Measurements from ENCODE around the gene DCP2. TPM values are rescaled to one million over a fixed set of nuclear protein-coding genes. Genes with fewer than 3 reads are reported as not detected.
"Not testable (repeated sequence)": the region's sequence is repeated elsewhere in the genome, so short reads cannot be mapped to it uniquely, and the experiment has no call there.

DCP2 gene
- 19.2 TPM for total RNA-seq
- long read RNA-seq, full-length matches to known transcripts = 10 of 14 reads
- long read RNA-seq, partial matches to known transcripts = 4 of 14 reads
- long read RNA-seq, other reads (novel, unspliced or antisense) = 0 of 14 reads

DNA sequence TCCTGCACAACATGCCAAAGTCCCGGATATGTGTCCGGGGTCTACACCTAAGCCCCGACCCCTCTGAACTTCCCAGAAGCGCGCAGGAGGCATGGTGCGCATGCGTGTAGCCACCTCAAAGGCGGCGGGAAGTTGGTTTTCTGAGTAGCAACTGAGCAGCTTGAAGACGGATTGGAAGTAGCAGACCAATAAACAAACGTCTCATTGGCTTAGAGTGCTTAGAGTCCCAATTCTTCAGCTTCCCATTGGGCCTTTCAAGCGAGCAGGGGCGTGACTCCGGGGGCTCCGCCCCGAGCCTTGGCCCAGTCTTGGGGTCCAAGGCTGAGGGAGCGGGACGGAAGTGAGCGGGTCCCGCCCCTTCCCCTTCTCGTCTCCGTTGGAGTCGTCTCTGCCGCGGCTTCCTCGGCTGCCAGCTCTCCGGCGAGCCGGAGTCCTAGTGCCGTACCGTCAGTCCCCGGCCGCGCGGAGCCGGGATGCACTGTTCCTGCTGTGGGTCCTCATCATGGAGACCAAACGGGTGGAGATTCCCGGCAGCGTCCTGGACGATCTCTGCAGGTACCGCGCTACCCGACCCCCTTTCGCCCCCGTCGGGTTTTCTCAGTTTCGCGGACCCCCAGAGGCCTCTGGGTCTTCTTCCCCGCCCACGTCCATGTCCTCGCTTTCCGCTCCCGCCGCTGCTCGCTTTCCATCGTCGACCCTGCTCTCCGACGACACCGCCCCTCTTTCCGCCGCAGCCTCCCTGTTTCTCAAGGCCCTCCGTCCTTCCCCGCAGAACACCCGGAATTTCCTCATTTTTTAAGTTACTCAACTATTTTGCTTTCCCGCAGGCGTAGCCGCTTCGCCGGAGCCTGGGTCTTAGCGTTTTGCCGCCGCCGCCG is at the start of gene DCP2:
DCP2 (plus strand) TSS at position 367 of the 878 bp plus-strand sequence; CDS start at position 503, 136 bp downstream.
- DNase-seq (peak; percentile 97), ATAC-seq (ENCODE audit: poor library complexity) (peak; percentile 98)
- intact Hi-C loops (cut with DNase I) = loop anchor here (5.0 kb wide), 1 partner anchor 114 kb away; the partner anchor contains the start of gene SRP19

DNA sequence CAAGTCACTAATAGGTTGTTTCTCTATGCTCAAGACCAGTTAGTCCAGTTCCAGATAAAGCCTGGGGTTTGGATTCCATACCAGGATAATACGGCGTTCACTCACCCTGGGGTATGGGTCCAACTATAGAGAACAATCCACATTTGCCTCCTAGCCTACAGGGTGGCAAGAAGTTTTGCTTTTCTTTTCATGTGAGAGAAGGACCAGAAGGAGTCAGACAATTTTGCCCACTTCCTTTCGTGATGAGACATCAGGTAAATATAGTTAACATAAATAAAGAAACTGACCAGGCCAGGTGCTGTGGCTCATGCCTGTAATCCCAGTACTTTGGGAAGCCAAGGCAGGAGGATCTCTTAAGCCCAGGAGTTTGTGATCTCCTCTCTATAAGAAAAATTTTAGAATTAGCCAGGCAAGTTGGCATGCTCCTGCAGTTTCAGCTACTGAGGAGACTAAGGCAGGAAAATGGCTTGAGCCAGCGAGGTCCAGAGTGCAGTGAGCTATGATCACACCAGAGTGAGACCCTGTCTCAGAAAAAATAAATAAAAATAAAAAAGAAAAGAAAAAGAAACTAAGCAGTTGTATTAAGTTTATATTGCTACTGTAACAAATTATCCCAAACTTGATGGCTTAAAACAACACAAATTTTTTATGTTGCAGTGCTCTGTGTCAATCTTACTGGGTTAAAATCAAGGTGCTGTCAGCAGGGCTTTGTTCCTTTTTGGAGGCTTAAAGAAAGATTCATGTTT is 47.1 kb upstream of the DCP2 start:
- no peak for DNase-seq
- no peak for ATAC-seq (ENCODE audit: poor library complexity)
- intact Hi-C loops (cut with DNase I) = no loop called here

DNA sequence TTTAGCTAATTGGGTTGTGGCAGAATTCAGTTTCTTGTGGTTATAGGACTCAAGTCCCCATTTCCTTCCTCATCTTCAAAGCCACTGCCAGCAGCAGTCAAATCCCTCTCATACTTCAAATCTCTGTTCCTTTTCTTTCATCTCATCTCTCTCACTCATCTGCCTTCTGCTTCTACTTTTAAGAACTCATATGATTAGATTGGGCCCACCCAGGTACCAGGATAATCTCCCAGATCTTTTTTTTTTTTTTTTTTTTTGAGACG is 46.6 kb upstream of the DCP2 start:
- intact Hi-C loops (cut with DNase I) = no loop called here
- DNase-seq = no peak
- peak; percentile 27 for ATAC-seq (ENCODE audit: poor library complexity)

DNA sequence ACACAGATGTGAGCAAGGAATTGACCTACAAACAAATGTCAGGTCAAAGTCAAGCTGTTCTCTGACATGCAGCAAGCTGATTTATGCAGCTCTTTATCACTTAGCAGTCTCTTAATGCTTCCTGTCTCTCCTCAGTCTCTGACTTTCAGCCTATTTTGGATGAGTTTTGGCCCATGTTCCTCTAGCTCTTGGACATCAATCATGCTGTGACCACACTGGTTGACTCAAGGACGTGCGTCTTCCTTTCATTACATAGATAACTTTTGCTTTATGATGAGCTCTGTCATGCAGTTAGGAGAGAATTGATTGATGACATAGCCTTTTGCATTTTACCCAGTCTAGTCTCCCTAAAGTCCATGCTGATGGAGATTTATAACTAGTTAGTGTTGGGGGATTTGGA is 45.1 kb upstream of the DCP2 start:
- ATAC-seq (ENCODE audit: poor library complexity) = peak; percentile 63
- intact Hi-C loops (cut with DNase I) = no loop called here

DNA sequence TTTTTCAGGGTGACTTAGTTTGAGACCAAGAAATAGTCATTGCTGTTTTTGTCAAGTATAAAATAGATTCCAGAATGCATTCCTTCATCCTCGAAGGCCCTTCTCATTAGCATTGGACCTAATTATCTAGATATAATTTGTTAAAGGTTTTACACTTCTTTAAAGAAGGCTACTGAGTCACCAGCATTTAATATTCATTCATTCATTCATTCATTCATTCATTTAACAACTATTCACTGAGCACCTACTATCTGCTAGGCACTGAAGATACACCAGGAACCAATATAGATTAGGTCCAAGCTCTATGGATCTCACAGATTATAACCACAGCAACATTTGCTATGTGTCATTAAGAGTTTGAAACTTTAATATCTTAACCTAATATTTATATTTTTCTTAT is 43.5 kb upstream of the DCP2 start:
- no peak for ATAC-seq (ENCODE audit: poor library complexity)
- intact Hi-C loops (cut with DNase I) = no loop called here
- no peak for DNase-seq

More for the DNA sequence above, 45.1 kb upstream of the DCP2 start:
- DNase-seq = no peak

DNA sequence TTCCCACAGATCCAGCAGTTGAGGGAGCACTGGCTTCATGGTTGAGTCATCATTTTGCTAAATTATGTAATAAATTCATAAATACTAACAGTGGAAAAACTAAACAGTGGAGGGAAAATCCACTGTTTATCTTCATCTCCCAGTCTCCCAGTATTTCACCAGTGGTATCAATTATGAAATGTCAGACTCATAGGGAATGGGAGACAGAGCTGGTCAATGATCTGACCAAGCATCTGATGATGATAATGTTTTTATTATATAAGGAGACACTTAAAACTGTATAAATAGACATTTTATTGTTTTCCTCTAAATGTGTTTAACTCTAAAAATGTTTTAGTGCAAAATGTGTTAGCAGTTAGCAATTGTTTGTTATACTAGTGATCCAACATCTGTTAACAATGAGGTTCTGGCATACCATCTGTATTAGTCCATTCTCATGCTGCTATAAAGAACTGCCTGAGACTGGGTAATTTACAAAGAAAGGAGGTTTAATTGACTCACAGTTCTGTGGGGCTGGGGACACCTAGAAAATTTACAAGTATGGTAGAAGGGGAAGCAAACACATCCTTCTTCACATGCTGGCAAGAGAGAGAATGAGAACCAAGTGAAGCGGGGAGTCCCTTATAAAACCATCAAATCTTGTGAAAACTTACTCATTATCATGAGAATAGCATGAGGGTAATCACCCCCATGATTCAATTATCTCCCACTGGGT is 42.8 kb upstream of the DCP2 start:
- ATAC-seq (ENCODE audit: poor library complexity) = no peak
- intact Hi-C loops (cut with DNase I) = no loop called here
- no peak for DNase-seq

DNA sequence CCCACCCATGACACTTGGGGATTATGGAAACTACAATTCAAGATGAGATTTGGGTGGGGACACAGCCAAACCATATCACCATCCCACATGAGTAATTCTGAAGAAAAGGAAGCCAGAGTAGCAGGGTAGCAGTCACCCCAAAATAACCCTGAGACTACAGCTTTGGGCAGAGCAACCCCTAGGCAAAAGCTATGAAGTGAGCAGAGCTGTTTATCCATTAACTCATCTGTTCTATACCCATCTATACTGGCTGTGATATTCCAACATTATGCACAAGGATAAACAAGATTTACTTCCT is 42.3 kb upstream of the DCP2 start:
- intact Hi-C loops (cut with DNase I) = no loop called here
- ATAC-seq (ENCODE audit: poor library complexity) = no peak
- no peak for DNase-seq

DNA sequence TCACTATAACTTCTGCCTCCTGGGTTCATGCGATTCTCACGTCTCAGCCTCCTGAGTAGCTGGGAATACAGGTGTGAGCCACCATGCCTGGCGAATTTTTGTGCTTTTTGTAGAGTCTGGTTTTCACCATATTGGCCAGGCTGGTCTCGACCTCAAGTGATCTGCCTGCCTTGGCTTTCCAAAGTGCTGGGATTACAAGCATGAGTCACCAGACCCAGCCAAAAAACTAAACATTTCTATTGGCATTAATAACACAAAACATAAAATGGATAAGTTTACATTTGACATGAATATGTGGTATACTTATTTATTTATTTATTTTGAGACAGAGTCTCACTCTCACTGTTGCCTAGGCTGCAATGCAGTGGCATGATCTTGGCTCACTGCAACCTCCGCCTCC is 40.9 kb upstream of the DCP2 start:
- ATAC-seq (ENCODE audit: poor library complexity) (no peak), DNase-seq (no peak)
- intact Hi-C loops (cut with DNase I) = no loop called here

DNA sequence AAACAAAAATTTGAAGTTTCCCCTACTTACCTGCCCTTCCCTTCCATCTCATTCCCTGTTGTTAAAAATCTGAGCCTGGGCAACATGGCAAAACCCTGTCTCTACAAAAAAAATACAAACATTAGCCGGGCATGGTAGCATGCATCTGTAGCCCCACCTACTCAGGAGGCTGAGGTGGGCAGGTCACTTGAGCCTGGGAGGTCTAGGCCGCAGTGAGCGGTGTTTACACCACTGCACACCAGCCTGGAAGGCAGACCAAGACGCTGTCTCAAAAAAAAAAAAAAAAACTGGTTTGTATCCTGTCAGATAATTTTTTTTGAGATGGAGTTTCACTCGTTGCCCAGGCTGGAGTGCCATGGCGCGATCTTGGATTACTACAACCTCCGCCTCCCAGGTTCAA is 38.3 kb upstream of the DCP2 start:
- intact Hi-C loops (cut with DNase I) = no loop called here
- ATAC-seq (ENCODE audit: poor library complexity) (no peak), DNase-seq (no peak)

DNA sequence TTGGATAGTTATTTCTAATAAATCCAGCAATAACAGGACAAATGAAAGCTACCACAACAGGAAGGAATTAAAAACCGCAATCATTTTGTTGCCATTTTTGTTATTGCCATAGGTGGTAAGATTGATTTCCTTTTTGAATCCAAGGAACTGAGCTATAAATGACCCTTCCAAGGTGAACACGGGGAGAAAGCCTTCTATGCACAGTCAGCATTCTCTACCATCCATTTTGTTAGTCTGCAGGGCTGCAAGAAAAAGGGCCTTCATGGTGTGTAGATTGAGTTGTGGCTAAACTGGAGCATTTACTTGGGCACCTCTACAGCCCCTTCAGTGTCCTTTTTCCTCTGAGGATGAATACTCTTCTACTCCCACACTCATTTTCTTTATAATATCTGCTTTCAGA is 35.9 kb upstream of the DCP2 start:
- ATAC-seq (ENCODE audit: poor library complexity) (no peak), DNase-seq (no peak)
- intact Hi-C loops (cut with DNase I) = no loop called here

DNA sequence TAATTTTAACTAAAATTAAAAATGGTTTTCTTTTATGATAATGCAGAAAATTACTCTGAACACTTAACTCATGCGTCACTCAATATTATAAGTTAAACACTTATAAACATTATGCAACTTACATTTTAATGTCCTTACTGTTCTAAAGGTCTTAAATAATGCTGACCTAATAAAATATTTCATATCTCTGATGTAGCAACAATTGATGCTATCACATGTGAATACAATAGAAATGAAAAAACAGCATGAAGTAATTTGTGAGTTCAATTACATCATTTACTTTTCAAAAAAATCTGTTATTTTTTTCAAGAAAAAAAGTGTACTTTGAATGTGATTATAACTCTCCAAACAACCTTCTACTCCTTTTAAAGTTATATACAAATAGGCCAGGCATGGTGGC is 28.1 kb upstream of the DCP2 start:
- intact Hi-C loops (cut with DNase I) = no loop called here
- ATAC-seq (ENCODE audit: poor library complexity) (no peak), DNase-seq (no peak)

DNA sequence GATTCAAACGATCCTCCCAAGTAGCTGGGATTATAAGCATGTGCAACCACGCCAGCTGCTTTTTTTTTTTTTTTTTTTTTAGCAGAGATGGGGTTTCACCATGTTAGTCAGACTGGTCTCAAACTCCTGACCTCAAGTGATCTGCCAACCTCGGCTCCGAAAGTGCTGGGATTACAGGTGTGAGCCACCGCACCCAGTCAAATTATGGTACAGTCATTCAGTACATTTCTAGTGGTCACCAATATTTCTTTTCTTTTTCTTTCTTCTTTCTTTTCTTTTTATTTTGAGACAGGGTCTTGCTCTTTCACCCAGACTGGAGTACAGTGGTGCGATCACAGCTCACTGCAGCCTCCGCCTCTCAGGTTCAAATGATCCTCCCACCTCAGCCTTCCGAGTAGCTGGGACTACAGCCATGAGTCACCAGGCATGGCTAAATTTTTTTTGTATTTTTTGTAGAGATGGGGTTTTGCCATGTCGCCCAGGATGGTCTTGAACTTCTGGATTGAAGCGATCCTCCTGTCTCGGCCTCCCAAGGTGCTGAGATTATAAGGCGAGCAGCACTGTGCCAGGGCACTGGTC is 25.4 kb upstream of the DCP2 start:
- ATAC-seq (ENCODE audit: poor library complexity) = no peak
- intact Hi-C loops (cut with DNase I) = no loop called here
- DNase-seq = no peak

DNA sequence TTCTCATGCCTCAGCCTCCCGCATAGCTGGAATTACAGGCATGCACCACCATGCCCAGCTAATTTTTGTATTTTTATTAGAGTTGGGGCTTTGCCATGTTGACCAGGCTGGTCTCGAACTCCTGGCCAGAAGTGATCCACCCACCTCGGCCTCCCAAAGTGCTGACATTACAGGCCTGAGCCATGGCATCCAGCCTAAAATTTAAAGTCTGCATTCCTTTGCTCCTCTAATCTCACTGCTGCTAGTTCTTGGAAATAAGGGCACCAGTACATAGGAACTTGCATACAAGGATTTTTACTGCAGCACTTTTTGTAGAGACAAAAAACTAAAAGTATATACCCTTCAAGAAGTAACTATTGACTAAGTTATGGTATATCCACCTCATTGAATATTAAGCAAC is 20.0 kb upstream of the DCP2 start:
- no peak for DNase-seq
- intact Hi-C loops (cut with DNase I) = no loop called here
- no peak for ATAC-seq (ENCODE audit: poor library complexity)

DNA sequence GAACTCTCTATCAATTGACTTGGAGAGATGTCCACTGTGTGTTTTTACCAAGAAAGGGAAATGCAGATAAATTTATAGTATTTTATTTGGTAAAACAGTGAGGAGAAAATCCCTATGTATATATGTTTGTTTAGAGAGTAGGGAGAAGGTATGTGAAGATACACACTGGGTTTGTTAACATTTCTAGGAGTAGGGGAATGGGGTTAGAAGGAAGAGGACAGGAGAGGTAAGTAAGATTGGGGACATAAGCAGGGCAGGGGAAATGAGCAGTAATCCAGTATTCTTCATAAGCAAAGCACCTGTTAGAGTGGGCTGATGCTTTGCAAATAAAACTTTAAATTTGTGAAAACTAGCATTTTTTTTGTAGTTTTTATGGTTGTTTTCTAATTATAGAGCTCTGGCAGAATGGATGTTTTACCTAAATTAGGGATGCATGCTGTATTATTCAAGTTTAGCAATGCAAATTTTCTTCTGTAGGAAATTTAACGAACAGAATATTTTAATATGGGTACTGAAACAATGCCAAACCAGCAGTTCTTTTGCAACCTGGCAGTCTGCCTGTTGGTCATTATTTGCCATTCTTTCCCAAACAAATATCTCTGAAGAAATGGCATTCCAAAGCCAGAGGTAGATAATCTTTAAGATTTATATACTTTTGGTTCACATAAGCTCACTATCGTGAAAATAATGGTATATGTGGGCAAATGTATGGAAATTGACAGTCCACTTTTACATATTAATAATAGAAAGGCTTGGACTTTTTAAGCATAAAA is 19.4 kb upstream of the DCP2 start:
- intact Hi-C loops (cut with DNase I) = no loop called here
- no peak for ATAC-seq (ENCODE audit: poor library complexity)
- DNase-seq = no peak

DNA sequence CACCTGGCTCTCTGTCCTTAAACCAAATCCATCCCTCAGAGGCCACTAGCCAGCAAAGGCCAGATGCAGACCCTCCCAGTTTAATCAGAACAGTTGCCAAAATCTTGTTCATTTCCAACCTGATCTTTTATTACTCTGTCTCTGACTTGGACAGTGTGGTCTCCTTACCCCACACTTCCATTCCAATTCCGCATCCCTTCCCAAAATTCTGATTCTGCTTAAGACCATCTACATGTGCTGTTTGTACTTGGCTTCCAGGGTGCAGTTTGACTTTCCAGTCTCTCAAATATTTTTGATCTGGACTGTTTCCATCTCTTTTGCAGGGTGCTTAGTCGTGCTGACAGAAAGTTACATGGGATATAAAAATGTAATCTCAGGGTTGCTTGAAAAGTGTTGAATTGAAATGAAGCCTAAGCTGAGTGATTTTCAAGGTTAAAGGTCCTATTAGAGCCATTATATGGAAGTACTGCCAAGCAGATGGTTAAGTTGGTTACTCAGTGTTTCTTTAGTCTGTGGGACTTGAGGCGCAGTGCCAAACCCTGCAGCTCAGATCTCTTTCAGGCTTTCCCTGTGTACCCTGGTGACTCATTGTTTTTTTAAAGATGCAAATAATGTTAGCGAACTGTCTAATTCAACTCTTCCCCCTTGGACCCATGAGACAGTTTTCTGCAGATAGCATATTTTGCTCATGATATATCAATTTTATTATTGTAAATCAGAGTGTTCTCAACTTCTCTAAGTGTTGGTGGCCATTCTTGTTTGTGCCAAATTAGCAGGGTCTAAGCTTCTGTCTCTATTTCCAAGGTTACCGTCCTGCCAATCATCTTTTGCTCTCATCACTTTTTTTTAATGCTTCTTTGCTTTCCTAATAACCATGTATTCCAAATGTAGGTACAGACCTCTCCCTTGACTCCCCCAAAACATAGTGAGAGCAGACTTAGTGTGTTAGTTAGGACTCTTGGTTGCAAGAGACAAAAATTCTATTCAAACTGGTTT is 18.2 kb upstream of the DCP2 start:
- DNase-seq = peak; percentile 83
- peak; percentile 92 for ATAC-seq (ENCODE audit: poor library complexity)

DNA sequence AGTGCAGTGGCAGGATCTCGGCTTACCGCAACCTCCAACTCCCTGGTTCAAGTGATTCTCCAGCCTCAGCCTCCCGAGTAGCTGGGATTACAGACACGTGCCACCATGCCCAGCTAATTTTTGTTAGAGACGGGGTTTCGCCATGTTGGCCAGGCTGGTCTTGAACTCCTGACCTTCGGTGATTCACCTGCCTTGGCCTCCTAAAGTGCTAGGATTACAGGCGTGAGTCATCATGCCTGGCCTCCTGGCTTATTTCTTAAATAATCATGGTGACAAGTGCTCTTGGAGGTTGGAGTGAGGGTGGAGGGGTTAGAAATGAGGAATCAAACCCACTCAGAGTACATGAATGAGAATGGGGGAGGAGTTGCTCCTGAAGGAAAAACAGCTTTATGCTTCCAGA is 16.7 kb upstream of the DCP2 start:
- intact Hi-C loops (cut with DNase I); ATAC-seq (ENCODE audit: poor library complexity); DNase-seq: not testable (repeated sequence)

More for the DNA sequence above, 18.2 kb upstream of the DCP2 start:
- intact Hi-C loops (cut with DNase I) = no loop called here

DNA sequence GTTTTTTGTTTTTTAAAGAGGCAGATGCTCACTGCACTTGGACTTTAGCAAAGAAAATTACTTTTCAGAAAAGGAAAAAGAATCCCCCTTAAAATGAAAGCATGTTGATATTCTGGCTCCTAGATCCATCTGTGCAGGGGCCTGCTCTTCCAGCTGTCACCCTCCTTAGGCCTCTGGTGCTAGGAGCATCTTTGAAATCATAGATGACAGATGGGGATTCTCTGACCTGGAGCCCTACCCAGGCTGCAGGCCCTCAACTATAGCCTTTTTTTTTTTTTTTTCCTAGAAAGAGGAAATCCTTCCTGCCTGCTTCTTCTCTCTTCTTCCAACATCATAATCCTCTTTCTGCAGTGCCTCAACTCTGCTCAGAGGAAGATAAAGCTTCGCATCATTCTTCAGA is 16.3 kb upstream of the DCP2 start:
- intact Hi-C loops (cut with DNase I) = no loop called here
- ATAC-seq (ENCODE audit: poor library complexity) (no peak), DNase-seq (no peak)
